HepG2 (cell line): ENCODE results near the gene NAP1L4. TPM values are rescaled to one million over a fixed set of nuclear protein-coding genes. Genes with fewer than 3 reads are reported as not detected.

Experiments used
- ATAC-seq: fragments of 200-7000 bp; cut with Tn5 transposase; 3 replicates; pipeline ENCODE4 v1.9.1; 2020; ENCODE audit warnings: mild to moderate bottlenecking, moderate library complexity
- BruUV-seq: library from RNA; stranded (reverse); fragments of 400-500 nt; replicated peaks from 2 replicates; lab custom pipeline; 2021; lab: Mats Ljungman, UMichigan
- CTCF ChIA-PET: fragments of 300-600 bp; formaldehyde crosslinking; extraction: SDS; loops from one replicate; lab custom pipeline; 2021; ENCODE audit warnings: low total read pairs, inconsistent platforms, low intra/inter-chr PET ratio; lab: Yijun Ruan, JAX
- POLR2A ChIA-PET: fragments of 350-600 bp; sonication (Branson Sonifier 250); formaldehyde crosslinking; loops from one replicate; lab custom pipeline; 2020; ENCODE audit warnings: antibody characterized with exemption, inconsistent platforms; lab: Yijun Ruan, JAX
- DNase-seq: peaks from one replicate; pipeline ENCODE4 v3.0.0-alpha.2; 2015; ENCODE audit warnings: low spot score
- FAIRE-seq: peaks from 3 replicates; lab custom pipeline; 2011; peaks lifted over from hg19 to GRCh38; lab: Jason Lieb, UNC
- H2AFZ ChIP-seq: one replicate; pipeline ENCODE4 v1.6.1; 2011; ENCODE audit warnings: low read length, inconsistent platforms
- H3K27ac ChIP-seq: fragments of 300-600 bp; 3 replicates; pipeline ENCODE4 v1.8.0; 2011; ENCODE audit warnings: mixed run types, mild to moderate bottlenecking, mixed read lengths, low read length, inconsistent platforms; ENCODE audit not compliant: insufficient read depth; ENCODE audit errors: extremely low read length
- H3K27me3 ChIP-seq, 2 experiments: fragments of 200-600 bp in 1 of 2; 2 replicates in 1 of 2; 3 replicates in 1 of 2; pipeline versions ENCODE4 v1.6.0 to v1.8.0; 2011; ENCODE audit warnings: low read length in 2 of 2, mild to moderate bottlenecking in 2 of 2, moderate library complexity in 2 of 2, inconsistent platforms in 1 of 2; ENCODE audit not compliant: insufficient read depth in 2 of 2, control insufficient read depth in 1 of 2
- H3K36me3 ChIP-seq, 2 experiments: fragments of 200-600 bp in 1 of 2; replicated peaks in 1 of 2; 2 replicates in 1 of 2; 3 replicates in 1 of 2; pipeline versions ENCODE4 v1.5.1 to v1.8.0; 2011; ENCODE audit warnings: low read length in 2 of 2, inconsistent platforms in 1 of 2; ENCODE audit not compliant: insufficient read depth in 2 of 2, control insufficient read depth in 1 of 2
- H3K4me1 ChIP-seq: 2 replicates; pipeline ENCODE4 v1.5.1; 2012; ENCODE audit warnings: low read length, inconsistent platforms; ENCODE audit not compliant: insufficient read depth
- H3K4me2 ChIP-seq: 2 replicates; pipeline ENCODE4 v1.6.0; 2011; ENCODE audit warnings: low read depth, low read length, inconsistent platforms
- H3K4me3 ChIP-seq, 3 experiments: fragments of 200-600 bp in 1 of 3; sonication (generic), shearing (Covaris generic) in 1 of 3; replicated peaks in 1 of 3; 2 replicates each; pipeline ENCODE4 v1.5.1; 2011 to 2016; ENCODE audit warnings: low read length in 3 of 3, inconsistent platforms in 2 of 3, low read depth in 2 of 3, mild to moderate bottlenecking in 2 of 3, control low read depth in 1 of 3, mixed read lengths in 1 of 3; ENCODE audit not compliant: insufficient read depth in 1 of 3
- H3K79me2 ChIP-seq: one replicate; pipeline ENCODE4 v1.6.1; 2011; ENCODE audit warnings: low read length, inconsistent platforms; ENCODE audit not compliant: insufficient read depth
- H3K9ac ChIP-seq: 2 replicates; pipeline ENCODE4 v1.6.0; 2011; ENCODE audit warnings: mild to moderate bottlenecking, low read depth, low read length, inconsistent platforms; ENCODE audit not compliant: insufficient read depth
- H3K9me3 ChIP-seq: 2 replicates; pipeline ENCODE4 v1.5.1; 2012; ENCODE audit warnings: mild to moderate bottlenecking, low read length
- H4K20me1 ChIP-seq: 2 replicates; pipeline ENCODE4 v1.6.0; 2011; ENCODE audit warnings: inconsistent platforms, mild to moderate bottlenecking, low read length, moderate library complexity; ENCODE audit not compliant: insufficient read depth
- BCL6 ChIP-seq: IDR thresholded peaks from 2 replicates; pipeline ENCODE4 v1.6.1; 2016; ENCODE audit warnings: missing genetic modification reagents, missing compliant biosample characterization
- CAMTA2 ChIP-seq: sonication (generic); formaldehyde crosslinking; IDR thresholded peaks from 2 replicates; pipeline ENCODE4 v1.4.0; 2020; ENCODE audit warnings: mild to moderate bottlenecking, missing genetic modification reagents, borderline replicate concordance
- FOXA3 ChIP-seq: IDR thresholded peaks from 2 replicates; pipeline ENCODE4 v1.6.1; 2016; ENCODE audit warnings: missing genetic modification reagents, missing compliant biosample characterization
- KDM5B ChIP-seq: sonication (generic); formaldehyde crosslinking; IDR thresholded peaks from 2 replicates; pipeline ENCODE4 v1.4.0; 2020; ENCODE audit warnings: missing genetic modification reagents, mild to moderate bottlenecking, borderline replicate concordance
- MAFF ChIP-seq: IDR thresholded peaks from 2 replicates; pipeline ENCODE4 v1.6.1; 2011; ENCODE audit warnings: low read depth, low read length, improper control_type of control experiment
- MED1 ChIP-seq: sonication (generic); formaldehyde crosslinking; IDR thresholded peaks from 2 replicates; pipeline ENCODE4 v1.4.0; 2020; ENCODE audit warnings: missing genetic modification reagents
- MLX ChIP-seq: IDR thresholded peaks from 2 replicates; pipeline ENCODE4 v1.6.1; 2016
- NFRKB ChIP-seq: fragments of 450-650 bp; IDR thresholded peaks from 2 replicates; pipeline ENCODE4 v1.6.1; 2017
- NR2F2 ChIP-seq: IDR thresholded peaks from 2 replicates; pipeline ENCODE4 v1.6.1; 2012; ENCODE audit warnings: low read depth, inconsistent platforms, borderline replicate concordance
- PAXIP1 ChIP-seq: sonication (generic); formaldehyde crosslinking; conservative IDR thresholded peaks from 2 replicates; pipeline ENCODE4 v1.4.0; 2020; ENCODE audit warnings: mild to moderate bottlenecking, missing genetic modification reagents, moderate library complexity
- POLR2G ChIP-seq: fragments of 200-400 bp; formaldehyde crosslinking; IDR thresholded peaks from 2 replicates; pipeline ENCODE4 v1.6.1; 2018; ENCODE audit warnings: mild to moderate bottlenecking, low read depth, low read length, moderate library complexity
- SAP130 ChIP-seq: IDR thresholded peaks from 2 replicates; pipeline ENCODE4 v1.6.1; 2016; ENCODE audit warnings: low read depth
- SMC3 ChIP-seq: IDR thresholded peaks from 2 replicates; pipeline ENCODE4 v1.6.1; 2011; ENCODE audit warnings: low read length, improper control_type of control experiment
- SRY ChIP-seq: sonication (generic); formaldehyde crosslinking; IDR thresholded peaks from 2 replicates; pipeline ENCODE4 v1.8.0; 2022; ENCODE audit warnings: mild to moderate bottlenecking, missing genetic modification reagents
- ZBTB21 ChIP-seq: sonication (generic); formaldehyde crosslinking; IDR thresholded peaks from 2 replicates; pipeline ENCODE4 v1.4.0; 2020; ENCODE audit warnings: missing genetic modification reagents
- ZNF12 ChIP-seq: sonication (generic); formaldehyde crosslinking; IDR thresholded peaks from 2 replicates; pipeline ENCODE4 v1.5.0; 2020; ENCODE audit warnings: missing genetic modification reagents
- ZNF121 ChIP-seq: sonication (generic); formaldehyde crosslinking; IDR thresholded peaks from 2 replicates; pipeline ENCODE4 v1.5.0; 2020; ENCODE audit warnings: mild to moderate bottlenecking, missing genetic modification reagents
- ZNF484 ChIP-seq: sonication (generic); formaldehyde crosslinking; IDR thresholded peaks from 2 replicates; pipeline ENCODE4 v1.5.1; 2020; ENCODE audit warnings: mild to moderate bottlenecking, low read depth, missing genetic modification reagents, borderline replicate concordance
- ZNF619 ChIP-seq: sonication (generic); formaldehyde crosslinking; IDR thresholded peaks from 2 replicates; pipeline ENCODE4 v1.4.0; 2020; ENCODE audit warnings: mild to moderate bottlenecking, missing genetic modification reagents
- ZZZ3 ChIP-seq: sonication (generic); formaldehyde crosslinking; IDR thresholded peaks from 2 replicates; pipeline ENCODE4 v1.4.0; 2020; ENCODE audit warnings: missing genetic modification reagents, mild to moderate bottlenecking, borderline replicate concordance
- WGBS: methylation state at CpG from one replicate; pipeline ENCODE4 v1.1.6; 2017; ENCODE audit warnings: low lambda C conversion rate; 5-methylcytosine and 5-hydroxymethylcytosine counted together
- in situ Hi-C: cut with HindIII; loops from 2 replicates; pipeline ENCODE4 v1.10.0; 2017; ENCODE audit warnings: low pct_unique_long_range_greater_than_20kb; ENCODE audit not compliant: extremely low pct_ligation_motif_present
- intact Hi-C: fragments of 100-400 bp; cut with micrococcal nuclease; formaldehyde crosslinking; loops from one replicate; pipeline ENCODE4 v1.10.0; 2022; ENCODE audit not compliant: unreplicated experiment
- polyA plus RNA-seq, 8 experiments: library from polyadenylated mRNA; depleted of rRNA in 3 of 8; stranded (reverse) in 7 of 8; unstranded in 1 of 8; fragments of >200 nt; fragmentation: Illumina TruSeq in 4 of 8; extraction: Trizol in 4 of 8; gene quantifications; 2 replicates each; pipeline versions ENCODE4 v1.2.1 to v1.2.3, GENCODE V29; 2011 to 2016; ENCODE audit warnings: low read depth in 4 of 8, missing spikeins in 1 of 8, mixed read lengths in 1 of 8; ENCODE audit not compliant: insufficient read depth in 1 of 8
- total RNA-seq, 5 experiments: library from RNA; depleted of rRNA; stranded (reverse); fragments of >200 nt; fragmentation: Illumina TruSeq; extraction: Trizol; gene quantifications; 2 replicates each; pipeline ENCODE4 v1.2.3, GENCODE V29; 2016; ENCODE audit warnings: low read depth in 1 of 5

NAP1L4 gene
- total and polyA plus RNA-seq, 2 of the 13 experiments (the other 11 are each of a cell fraction or from before 2014, with no cell fraction given) = 64.0 to 186 TPM

GRCh38 chr11:2975594-2975993 lies 16.5 kb downstream of the NAP1L4 start (continued):
- TF ChIP-seq ZNF484 (CRISPR knock-in tag) = no peak
- TF ChIP-seq SMC3 = peak; percentile 62
- no peak for TF ChIP-seq KDM5B
- TF ChIP-seq ZNF12 (CRISPR knock-in tag) = no peak
- TF ChIP-seq MAFF = no peak
- TF ChIP-seq FOXA3 (CRISPR knock-in tag) = no peak
- TF ChIP-seq SAP130 (CRISPR knock-in tag) = 0 out of 2 replicates have a peak, but pooled peaks have one; percentile 18
- no peak for TF ChIP-seq NR2F2

GRCh38 chr11:2974272-2974671 lies 17.9 kb downstream of the NAP1L4 start:
- FAIRE-seq = no peak
- H3K36me3 ChIP-seq = peaks cover 41 to 96% of the 10 kb centered on the region in 2 experiments

More at GRCh38 chr11:2974272-2974671, 17.9 kb downstream of the NAP1L4 start:
- POLR2A ChIA-PET = no interaction called here
- intact Hi-C loops = no loop called here
- peaks cover 11% of the 10 kb centered on the region for H3K4me1 ChIP-seq
- H3K4me2 ChIP-seq = no peak overlapping the region
- DNase-seq (no peak), ATAC-seq (no peak)
- H3K27ac ChIP-seq = no peak overlapping the region
- H3K27me3 ChIP-seq = no peaks in the 10 kb centered on the region
- TF ChIP-seq ZBTB21 (CRISPR knock-in tag) (no peak), CAMTA2 (CRISPR knock-in tag) (no peak), SRY (CRISPR knock-in tag) (no peak), ZNF619 (CRISPR knock-in tag) (no peak), PAXIP1 (CRISPR knock-in tag) (no peak), POLR2G (no peak), MLX (CRISPR knock-in tag) (no peak), MED1 (CRISPR knock-in tag) (no peak), ZZZ3 (no peak), ZNF121 (CRISPR knock-in tag) (no peak), BCL6 (CRISPR knock-in tag) (no peak), NFRKB (no peak)
- no peak overlapping the region for H3K4me3 ChIP-seq
- no peaks in the 10 kb centered on the region for H3K9me3 ChIP-seq
- no peak overlapping the region for H3K9ac ChIP-seq
- CTCF ChIA-PET = no interaction called here
- H3K79me2 ChIP-seq = peaks cover 80% of the 10 kb centered on the region
- no TSS peak for BruUV-seq
- H2AFZ ChIP-seq = no peak overlapping the region
- peaks cover 33% of the 10 kb centered on the region for H4K20me1 ChIP-seq
- 95% methylated on average over 3 of the region's 3 CpGs for WGBS
- in situ Hi-C loops = no loop called here
